ENCODE measurements around the gene RBM47. TPM values are rescaled to one million over a fixed set of nuclear protein-coding genes. Genes with fewer than 3 reads are reported as not detected.
"Not testable (repeated sequence)": the region's sequence is repeated elsewhere in the genome, so short reads cannot be mapped to it uniquely, and the experiment has no call there.

RBM47 gene
- total RNA-seq, 1 donor from 2014 or later, result 4.7 TPM

- ATAC-seq, result no peak
- intact Hi-C loops (cut with DNase I), result no loop called here
Measured at GRCh38 chr4:40438384-40439026, 191.2 kb downstream of the RBM47 start.

GRCh38 chr4:40437741-40438383, 191.8 kb downstream of the RBM47 start:
- ATAC-seq (no peak), DNase-seq (ENCODE audit: missing footprints) (no peak)
- intact Hi-C loops (cut with DNase I), result no loop called here

More at GRCh38 chr4:40438384-40439026, 191.2 kb downstream of the RBM47 start:
- DNase-seq (ENCODE audit: missing footprints), result no peak

GRCh38 chr4:40435306-40435705, 194.4 kb downstream of the RBM47 start:
- intact Hi-C loops (cut with DNase I); DNase-seq (ENCODE audit: missing footprints); ATAC-seq: not testable (repeated sequence)

- DNase-seq (ENCODE audit: missing footprints) (no peak), ATAC-seq (no peak)
- intact Hi-C loops (cut with DNase I), result no loop called here
Measured at GRCh38 chr4:40434126-40434687, 195.5 kb downstream of the RBM47 start.

- ATAC-seq (no peak), DNase-seq (ENCODE audit: missing footprints) (no peak)
- intact Hi-C loops (cut with DNase I), result no loop called here
Measured at GRCh38 chr4:40432504-40432903, 197.2 kb downstream of the RBM47 start.

GRCh38 chr4:40427871-40428270, 201.8 kb downstream of the RBM47 start:
- intact Hi-C loops (cut with DNase I); ATAC-seq; DNase-seq (ENCODE audit: missing footprints): not testable (repeated sequence)

- no peak for DNase-seq (ENCODE audit: missing footprints)
- intact Hi-C loops (cut with DNase I), result no loop called here
- no peak for ATAC-seq
Measured at GRCh38 chr4:40427128-40427527, 202.5 kb downstream of the RBM47 start.

GRCh38 chr4:40425799-40426574, 203.7 kb downstream of the RBM47 start:
- intact Hi-C loops (cut with DNase I), result no loop called here
- no peak for ATAC-seq
- no peak for DNase-seq (ENCODE audit: missing footprints)

GRCh38 chr4:40423735-40424134, 205.9 kb downstream of the RBM47 start:
- no peak for ATAC-seq
- no peak for DNase-seq (ENCODE audit: missing footprints)
- intact Hi-C loops (cut with DNase I), result no loop called here

- DNase-seq (ENCODE audit: missing footprints) (no peak), ATAC-seq (no peak)
- intact Hi-C loops (cut with DNase I), result no loop called here
Measured at GRCh38 chr4:40421839-40422708, 207.6 kb downstream of the RBM47 start.

- intact Hi-C loops (cut with DNase I), result no loop called here
- ATAC-seq (no peak), DNase-seq (ENCODE audit: missing footprints) (no peak)
Measured at GRCh38 chr4:40419231-40419912, 210.3 kb downstream of the RBM47 start.

- intact Hi-C loops (cut with DNase I), result no loop called here
- DNase-seq (ENCODE audit: missing footprints) (no peak), ATAC-seq (no peak)
Measured at GRCh38 chr4:40418430-40419230, 211.0 kb downstream of the RBM47 start.

- ATAC-seq (no peak), DNase-seq (ENCODE audit: missing footprints) (no peak)
- intact Hi-C loops (cut with DNase I), result no loop called here
Measured at GRCh38 chr4:40417941-40418340, 211.7 kb downstream of the RBM47 start.

- ATAC-seq, result no peak
- intact Hi-C loops (cut with DNase I), result no loop called here
- no peak for DNase-seq (ENCODE audit: missing footprints)
Measured at GRCh38 chr4:40414673-40415072, 215.0 kb downstream of the RBM47 start.

- ATAC-seq, result no peak
- no peak for DNase-seq (ENCODE audit: missing footprints)
- intact Hi-C loops (cut with DNase I), result no loop called here
Measured at GRCh38 chr4:40412866-40413795, 216.5 kb downstream of the RBM47 start.

GRCh38 chr4:40412388-40412787, 217.3 kb downstream of the RBM47 start:
- no peak for ATAC-seq
- DNase-seq (ENCODE audit: missing footprints), result no peak
- intact Hi-C loops (cut with DNase I), result no loop called here
